ENCODE results near the gene TFAP2A. TPM values are rescaled to one million over a fixed set of nuclear protein-coding genes. Genes with fewer than 3 reads are reported as not detected.

The TFAP2A gene
- total RNA-seq, 4 donors from 2014 or later = 0.31 to 4.6 (median 0.42) TPM; not detected in 1

GRCh38 chr6:10389739-10390494, 25.0 kb downstream of the TFAP2A start:
- WGBS, 2 donors (ENCODE audit: low coverage in 1 of 2) = 9 to 18% methylated on average over 9 to 31 of the region's 47 CpGs
- Histone ChIP-seq H3K27me3 (peaks cover 100% of the 10 kb centered on the region), H3K36me3 (no peaks in the 10 kb centered on the region), H3K27ac (no peak overlapping the region), H3K9me3 (peaks cover 0 to 5% (median 0%) of the 10 kb centered on the region in 3 donors), H3K4me3 (no peak overlapping the region), H3K4me1 (peaks cover 0 to 12% (median 0%) of the 10 kb centered on the region in 3 donors)
- TF ChIP-seq EP300 (IDR thresholded peaks at IDR 0.05) (no peak), POLR2AphosphoS5 (IDR thresholded peaks at IDR 0.05) (no peak), POLR2A (IDR thresholded peaks at IDR 0.05) (no peak)
- TF ChIP-seq, protein P1, sequence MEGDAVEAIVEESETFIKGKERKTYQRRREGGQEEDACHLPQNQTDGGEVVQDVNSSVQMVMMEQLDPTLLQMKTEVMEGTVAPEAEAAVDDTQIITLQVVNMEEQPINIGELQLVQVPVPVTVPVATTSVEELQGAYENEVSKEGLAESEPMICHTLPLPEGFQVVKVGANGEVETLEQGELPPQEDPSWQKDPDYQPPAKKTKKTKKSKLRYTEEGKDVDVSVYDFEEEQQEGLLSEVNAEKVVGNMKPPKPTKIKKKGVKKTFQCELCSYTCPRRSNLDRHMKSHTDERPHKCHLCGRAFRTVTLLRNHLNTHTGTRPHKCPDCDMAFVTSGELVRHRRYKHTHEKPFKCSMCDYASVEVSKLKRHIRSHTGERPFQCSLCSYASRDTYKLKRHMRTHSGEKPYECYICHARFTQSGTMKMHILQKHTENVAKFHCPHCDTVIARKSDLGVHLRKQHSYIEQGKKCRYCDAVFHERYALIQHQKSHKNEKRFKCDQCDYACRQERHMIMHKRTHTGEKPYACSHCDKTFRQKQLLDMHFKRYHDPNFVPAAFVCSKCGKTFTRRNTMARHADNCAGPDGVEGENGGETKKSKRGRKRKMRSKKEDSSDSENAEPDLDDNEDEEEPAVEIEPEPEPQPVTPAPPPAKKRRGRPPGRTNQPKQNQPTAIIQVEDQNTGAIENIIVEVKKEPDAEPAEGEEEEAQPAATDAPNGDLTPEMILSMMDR (IDR thresholded peaks at IDR 0.05) = no peak
- no peak for ATAC-seq

DNA sequence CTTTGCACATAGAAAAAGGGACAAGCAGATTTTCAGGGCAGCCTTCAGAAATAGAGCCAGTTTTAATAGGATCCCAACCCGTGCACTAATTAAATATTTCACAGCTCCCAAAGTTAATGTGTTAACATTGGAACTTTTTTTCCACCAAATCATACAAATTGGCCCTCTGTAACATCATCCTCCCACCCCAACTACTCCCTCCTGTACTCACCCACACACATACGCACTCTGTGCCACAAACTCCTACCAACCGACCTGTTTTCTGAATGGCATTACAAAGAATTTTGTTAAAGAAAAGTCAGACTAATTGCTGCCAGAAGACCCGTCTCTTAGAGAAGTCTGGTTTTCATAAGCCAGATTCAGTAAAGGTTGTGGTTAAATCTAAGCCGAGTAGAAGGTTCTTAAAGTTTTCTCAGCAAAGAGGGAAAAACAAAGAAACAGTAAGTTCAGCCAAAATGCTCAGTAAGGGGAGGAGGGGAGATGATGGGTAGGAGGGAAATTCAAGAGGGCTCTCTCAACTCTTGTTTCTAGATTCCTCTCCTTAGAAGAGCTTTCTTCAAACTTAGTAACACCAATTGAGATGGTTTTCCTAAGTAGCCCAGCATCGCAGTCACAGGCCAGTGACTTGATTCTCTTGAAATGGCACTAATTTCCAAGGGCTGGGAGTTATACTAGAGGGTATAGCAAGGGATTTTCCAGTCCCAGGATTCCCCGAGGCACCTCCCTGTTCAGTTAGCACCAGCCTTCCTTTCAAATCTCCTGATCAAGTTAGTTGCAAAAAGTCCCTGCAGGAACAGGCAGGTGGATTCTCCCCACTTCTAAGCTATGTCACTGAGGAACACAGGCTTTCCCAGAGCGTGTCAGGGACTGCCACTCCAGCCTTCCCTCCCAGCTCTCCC, 27.9 kb downstream of the TFAP2A start:
- no peak for ATAC-seq

DNA sequence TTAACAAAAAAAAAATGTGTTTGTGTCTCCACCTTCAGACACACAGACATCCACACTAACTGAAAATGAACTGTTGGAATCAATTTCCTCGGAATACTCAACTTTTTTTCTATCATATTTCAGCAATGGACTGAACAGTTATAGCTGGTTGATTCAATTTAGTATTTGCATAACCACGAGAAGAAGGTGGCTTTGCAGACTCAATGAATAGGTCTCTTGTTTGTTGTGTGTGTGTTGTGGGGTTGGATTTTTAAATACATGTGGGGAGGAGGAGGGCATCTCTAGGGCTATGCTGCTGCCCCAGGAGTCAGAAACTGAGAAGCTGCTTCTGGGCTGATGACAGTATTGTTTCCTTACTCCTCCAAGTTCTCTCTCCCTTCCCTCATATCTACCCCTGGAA, 28.7 kb downstream of the TFAP2A start:
- Histone ChIP-seq H3K9me3 (peaks cover 0 to 10% (median 0%) of the 10 kb centered on the region in 3 donors), H3K27ac (no peak overlapping the region), H3K4me3 (no peak overlapping the region), H3K27me3 (peaks cover 100% of the 10 kb centered on the region), H3K36me3 (no peaks in the 10 kb centered on the region), H3K4me1 (peaks cover 0 to 47% (median 11%) of the 10 kb centered on the region in 3 donors)
- no peak for TF ChIP-seq POLR2AphosphoS5 (IDR thresholded peaks at IDR 0.05)
- no peak for TF ChIP-seq POLR2A (IDR thresholded peaks at IDR 0.05)
- no peak for TF ChIP-seq EP300 (IDR thresholded peaks at IDR 0.05)
- TF ChIP-seq, protein P1 (IDR thresholded peaks at IDR 0.05) = no peak
- WGBS, 2 donors (ENCODE audit: low coverage in 1 of 2) = 6 to 10% methylated on average over 2 of the region's 2 CpGs
- no peak for ATAC-seq

More for the DNA sequence above, 27.9 kb downstream of the TFAP2A start:
- no peaks in the 10 kb centered on the region for H3K36me3 ChIP-seq
- TF ChIP-seq, protein P1 (IDR thresholded peaks at IDR 0.05) = no peak
- no peak for TF ChIP-seq EP300 (IDR thresholded peaks at IDR 0.05)
- no peak for TF ChIP-seq POLR2A (IDR thresholded peaks at IDR 0.05)
- no peak for TF ChIP-seq POLR2AphosphoS5 (IDR thresholded peaks at IDR 0.05)
- H3K4me3 ChIP-seq = no peak overlapping the region
- peaks cover 0 to 39% (median 6%) of the 10 kb centered on the region in 3 donors for H3K4me1 ChIP-seq
- H3K9me3 ChIP-seq = peaks cover 0 to 5% (median 0%) of the 10 kb centered on the region in 3 donors
- H3K27ac ChIP-seq = no peak overlapping the region
- 9 to 13% methylated on average over 7 to 8 of the region's 8 CpGs for WGBS, 2 donors (ENCODE audit: low coverage in 1 of 2)
- H3K27me3 ChIP-seq = peaks cover 100% of the 10 kb centered on the region

DNA sequence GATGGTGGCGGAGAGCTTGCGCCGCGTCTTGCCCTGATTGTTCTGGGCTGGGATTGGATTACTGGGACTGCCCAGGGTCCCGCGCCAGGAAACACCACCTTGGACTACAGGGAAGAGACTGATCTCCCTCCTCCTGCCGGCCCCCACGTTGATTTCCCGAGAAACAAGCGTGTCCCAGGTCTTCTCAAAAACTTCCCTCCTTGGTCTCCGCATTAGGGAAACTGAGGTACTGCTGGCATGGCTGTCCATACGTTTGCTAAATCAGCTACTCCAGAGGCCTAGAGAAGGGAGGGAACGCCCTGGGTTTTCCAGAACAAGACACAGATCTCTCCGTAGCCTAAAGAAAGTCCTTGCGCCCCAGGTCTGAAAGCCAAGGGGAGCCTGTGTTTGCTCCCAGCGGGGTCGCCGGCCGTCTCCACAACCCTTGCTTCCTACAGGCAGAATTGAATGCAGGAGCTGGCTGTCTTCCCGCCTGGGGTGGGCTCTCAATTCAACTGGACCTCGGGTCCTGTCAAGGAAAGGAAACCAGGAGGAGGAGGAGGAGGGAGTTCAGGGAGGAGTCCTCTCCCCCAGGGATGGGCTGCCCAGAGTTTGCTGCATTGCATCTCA, 29.2 kb downstream of the TFAP2A start:
- Histone ChIP-seq H3K36me3 (no peaks in the 10 kb centered on the region), H3K4me1 (peaks cover 0 to 47% (median 11%) of the 10 kb centered on the region in 3 donors), H3K9me3 (peaks cover 0 to 10% (median 0%) of the 10 kb centered on the region in 3 donors), H3K27me3 (peaks cover 100% of the 10 kb centered on the region), H3K27ac (no peak overlapping the region), H3K4me3 (no peak overlapping the region)
- WGBS, 2 donors (ENCODE audit: low coverage in 1 of 2) = 0 to 10% methylated on average over 3 to 7 of the region's 21 CpGs
- no peak for ATAC-seq
- TF ChIP-seq, protein P1 (IDR thresholded peaks at IDR 0.05) = no peak
- TF ChIP-seq POLR2A (IDR thresholded peaks at IDR 0.05) = no peak
